Fibroblast of pulmonary artery (primary cell): ENCODE data around the gene HSP90B1.

ENCODE experiments used
- DNase-seq: peaks from one replicate; pipeline ENCODE4 v3.0.0-alpha.2; 2010; ENCODE audit warnings: low read depth
- H3K4me3 ChIP-seq: replicated peaks from 2 replicates; pipeline ENCODE4 v1.5.1; 2011; ENCODE audit warnings: low read depth, mild to moderate bottlenecking, control low read depth, low read length, moderate library complexity
- CTCF ChIP-seq: IDR thresholded peaks from 2 replicates; pipeline ENCODE4 v1.5.1; 2011; ENCODE audit warnings: mild to moderate bottlenecking, control low read depth, low read length, inconsistent platforms; ENCODE audit errors: missing control alignments

Gene HSP90B1

GRCh38 chr12:103929046-103929783 is 995 bp upstream of the HSP90B1 start:
- DNase-seq = peak; percentile 93
- H3K4me3 ChIP-seq = peak overlapping the region; percentile 66
- TF ChIP-seq CTCF = no peak

GRCh38 chr12:103929784-103930033 is 501 bp upstream of the HSP90B1 start:
- peak overlapping the region; percentile 66 for H3K4me3 ChIP-seq
- no peak for TF ChIP-seq CTCF
- DNase-seq = no peak

GRCh38 chr12:103930787-103931735 is 851 bp downstream of the HSP90B1 start:
- H3K4me3 ChIP-seq = peak overlapping the region; percentile 85
- DNase-seq = peak; percentile 36
- TF ChIP-seq CTCF = no peak

- no peak for TF ChIP-seq CTCF
- H3K4me3 ChIP-seq = no peak overlapping the region
- DNase-seq = no peak
Observed at GRCh38 chr12:103933237-103933636, 3.0 kb downstream of the HSP90B1 start.

- no peak for DNase-seq
- TF ChIP-seq CTCF = no peak
- H3K4me3 ChIP-seq = no peak overlapping the region
Observed at GRCh38 chr12:103936679-103937078, 6.5 kb downstream of the HSP90B1 start.

GRCh38 chr12:103944964-103945363 is 14.8 kb downstream of the HSP90B1 start:
- no peak for DNase-seq
- H3K4me3 ChIP-seq = no peak overlapping the region
- no peak for TF ChIP-seq CTCF
